Measurements from ENCODE around the gene POLRMT.
A peak's percentile ranks its signal among the peaks of the same experiment; 100 is the strongest.

The POLRMT gene

GRCh38 chr19:633068-633785 lies at the start of gene POLRMT:
POLRMT (minus strand) TSS chr19:633537; CDS start chr19:633512, 25 bp downstream.
- peak within 1 kb of the TSS; percentile 95 to 99 for H3K4me3 Mint-ChIP-seq
- ATAC-seq (replicated peaks) (peak; percentile 92 to 96), DNase-seq (peak; percentile 94)
- no peaks in the 10 kb centered on the region for H3K9me3 Mint-ChIP-seq
- H3K36me3 Mint-ChIP-seq, result peaks cover 22 to 26% of the 10 kb centered on the region in 2 donors
- no peaks in the 10 kb centered on the region for H3K27me3 Mint-ChIP-seq
- H3K4me1 Mint-ChIP-seq, result peaks cover 36 to 43% of the 10 kb centered on the region in 2 donors
- peak within 1 kb of the TSS; percentile 98 for H3K27ac Mint-ChIP-seq

GRCh38 chr19:682678-683320 lies 49.5 kb upstream of the POLRMT start:
- ATAC-seq (replicated peaks) (no peak), DNase-seq (no peak)
- Mint-ChIP-seq H3K36me3 (peaks cover 0 to 1% of the 10 kb centered on the region in 2 donors), H3K27ac (no peak overlapping the region), H3K27me3 (no peaks in the 10 kb centered on the region), H3K9me3 (no peaks in the 10 kb centered on the region), H3K4me1 (peaks cover 7 to 10% of the 10 kb centered on the region in 2 donors), H3K4me3 (no peak overlapping the region)

GRCh38 chr19:681029-682019 lies 48.0 kb upstream of the POLRMT start:
- Mint-ChIP-seq H3K9me3 (no peaks in the 10 kb centered on the region), H3K27ac (peak overlapping the region; percentile 97), H3K36me3 (peaks cover 0 to 1% of the 10 kb centered on the region in 2 donors), H3K4me3 (peak overlapping the region; percentile 89 to 90), H3K27me3 (no peaks in the 10 kb centered on the region), H3K4me1 (peaks cover 7 to 10% of the 10 kb centered on the region in 2 donors)
- DNase-seq (peak; percentile 40), ATAC-seq (replicated peaks) (peak in 1 of 2 donors; percentile 60)

DNA sequence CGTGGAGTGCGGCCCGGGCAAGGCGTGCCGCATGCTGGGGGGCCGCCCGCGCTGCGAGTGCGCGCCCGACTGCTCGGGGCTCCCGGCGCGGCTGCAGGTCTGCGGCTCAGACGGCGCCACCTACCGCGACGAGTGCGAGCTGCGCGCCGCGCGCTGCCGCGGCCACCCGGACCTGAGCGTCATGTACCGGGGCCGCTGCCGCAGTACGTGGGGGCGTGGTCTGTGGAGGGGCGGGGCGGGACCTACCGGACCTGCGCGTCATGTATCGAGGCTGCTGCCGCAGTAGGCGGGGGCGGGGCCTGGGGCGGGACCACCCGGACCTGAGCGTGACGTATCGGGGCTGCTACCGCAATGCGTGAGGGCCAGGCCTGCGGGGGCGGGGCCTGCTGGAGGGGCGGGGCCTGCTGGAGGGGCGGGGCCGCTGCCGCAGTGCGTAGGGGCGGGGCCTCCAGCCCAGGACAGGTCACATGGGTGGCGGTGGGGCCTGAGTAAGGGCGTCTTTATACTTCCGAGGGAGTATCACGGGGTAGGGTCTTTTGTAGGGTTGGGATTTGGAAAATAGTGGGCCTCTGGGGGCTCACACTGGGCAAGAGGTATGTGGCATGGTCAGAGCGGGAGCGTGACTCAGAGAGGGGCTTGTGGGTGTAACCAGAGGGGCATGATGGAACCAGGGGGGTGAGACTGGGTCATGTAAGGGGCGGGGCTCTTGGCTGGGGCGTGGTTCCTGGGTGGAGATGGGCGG lies 47.1 kb upstream of the POLRMT start:
- Mint-ChIP-seq H3K27me3 (peaks cover under 1 to 5% of the 10 kb centered on the region in 2 donors), H3K9me3 (no peaks in the 10 kb centered on the region), H3K4me1 (peaks cover 7 to 14% of the 10 kb centered on the region in 2 donors), H3K4me3 (peak overlapping the region; percentile 89 to 90), H3K36me3 (peaks cover 0 to 1% of the 10 kb centered on the region in 2 donors), H3K27ac (peak overlapping the region; percentile 97)
- peak; percentile 84 to 85 for ATAC-seq (replicated peaks)
- DNase-seq, result peak; percentile 95

DNA sequence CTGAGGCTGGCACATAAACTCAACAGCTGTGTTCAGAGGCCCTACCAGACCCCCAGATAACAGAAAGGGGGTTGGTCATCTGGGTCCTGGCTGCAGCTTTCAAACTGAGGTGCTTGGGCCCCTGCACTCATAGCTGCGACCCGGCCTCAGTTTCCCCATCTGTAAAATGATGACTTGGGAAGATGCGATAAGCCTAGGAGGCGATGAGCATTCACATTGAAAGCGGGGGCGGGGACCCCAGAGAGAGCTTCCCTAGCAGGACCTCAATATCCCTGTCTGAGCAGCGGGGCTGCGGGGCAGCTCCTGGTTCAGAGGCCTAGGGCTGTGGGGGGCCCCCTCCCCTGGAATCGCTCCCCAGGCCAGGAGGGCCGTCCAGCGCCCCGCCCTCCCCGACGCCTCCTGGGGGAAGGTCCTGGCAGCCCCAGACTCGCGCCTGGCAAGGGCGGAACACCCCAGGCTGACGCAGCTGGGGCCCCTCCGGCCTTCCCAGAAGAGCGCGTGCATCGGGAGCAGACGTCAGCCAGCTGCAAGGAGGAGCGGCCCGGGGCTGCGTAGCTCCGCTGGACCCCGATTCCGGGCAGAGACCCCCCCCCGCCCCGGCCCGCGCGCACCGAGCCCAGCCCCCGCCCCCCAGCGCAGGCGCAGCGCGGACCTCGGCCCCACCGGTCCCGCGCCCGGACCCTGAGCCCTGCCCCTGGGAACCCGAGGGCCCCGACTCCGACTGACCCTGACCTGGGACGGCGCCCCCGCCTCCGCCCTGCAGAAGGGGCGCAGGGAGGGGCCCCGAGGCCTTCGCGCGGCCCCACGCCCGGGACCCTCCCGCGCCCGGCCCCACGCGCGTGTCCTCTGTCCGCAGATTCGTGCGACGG lies 46.3 kb upstream of the POLRMT start:
- peak overlapping the region; percentile 78 to 79 for H3K4me3 Mint-ChIP-seq
- H3K27ac Mint-ChIP-seq, result peak overlapping the region; percentile 67
- ATAC-seq (replicated peaks) (peak; percentile 4 to 10), DNase-seq (no peak)
- H3K9me3 Mint-ChIP-seq, result no peaks in the 10 kb centered on the region
- peaks cover 11 to 18% of the 10 kb centered on the region in 2 donors for H3K4me1 Mint-ChIP-seq
- peaks cover 0 to 1% of the 10 kb centered on the region in 2 donors for H3K36me3 Mint-ChIP-seq
- peaks cover 6 to 12% of the 10 kb centered on the region in 2 donors for H3K27me3 Mint-ChIP-seq

DNA sequence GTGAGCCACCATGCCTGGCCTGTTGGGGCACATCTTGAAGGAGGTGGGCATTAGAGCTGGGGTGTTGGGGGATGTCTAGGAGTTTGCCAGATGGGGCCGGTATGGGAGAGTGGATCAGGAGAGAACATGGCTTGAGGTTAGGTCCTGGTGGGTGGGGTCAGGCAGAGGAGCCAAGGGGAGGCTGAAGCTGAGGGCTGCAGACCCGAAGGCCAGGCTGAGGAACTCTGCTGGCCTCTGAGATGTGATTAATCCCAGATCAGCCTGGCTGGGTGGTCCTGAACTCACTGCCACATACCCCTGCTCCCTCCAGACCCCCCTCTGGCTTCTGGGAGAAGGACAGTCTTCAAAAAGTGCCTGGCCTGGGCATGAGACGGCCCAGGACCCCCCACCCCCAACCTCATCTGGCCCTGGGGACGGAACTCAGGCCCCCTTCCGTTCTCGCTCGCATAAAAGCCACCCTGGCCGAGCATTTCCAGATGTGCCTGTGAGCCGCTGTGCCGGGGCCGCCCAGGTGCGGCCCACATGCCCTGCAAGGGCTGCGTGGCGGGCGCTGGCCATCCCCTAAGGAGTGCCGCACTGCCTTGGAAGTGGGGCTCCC lies 45.6 kb upstream of the POLRMT start:
- ATAC-seq (replicated peaks), result no peak

GRCh38 chr19:677601-678436 lies 44.5 kb upstream of the POLRMT start:
- no peak overlapping the region for H3K4me3 Mint-ChIP-seq

More for the DNA sequence above, 45.6 kb upstream of the POLRMT start:
- H3K4me3 Mint-ChIP-seq, result peak overlapping the region; percentile 78 to 79
- H3K4me1 Mint-ChIP-seq, result peaks cover 11 to 18% of the 10 kb centered on the region in 2 donors
- H3K27me3 Mint-ChIP-seq, result peaks cover 8 to 16% of the 10 kb centered on the region in 2 donors
- no peak for DNase-seq
- peaks cover under 1 to 1% of the 10 kb centered on the region in 2 donors for H3K36me3 Mint-ChIP-seq
- H3K9me3 Mint-ChIP-seq, result no peaks in the 10 kb centered on the region
- H3K27ac Mint-ChIP-seq, result peak overlapping the region; percentile 71

GRCh38 chr19:677201-677600 lies 43.9 kb upstream of the POLRMT start:
- peaks cover 15 to 18% of the 10 kb centered on the region in 2 donors for H3K4me1 Mint-ChIP-seq
- H3K9me3 Mint-ChIP-seq, result no peaks in the 10 kb centered on the region
- DNase-seq, result no peak
- no peak overlapping the region for H3K4me3 Mint-ChIP-seq
- ATAC-seq (replicated peaks), result no peak
- peaks cover 13 to 22% of the 10 kb centered on the region in 2 donors for H3K27me3 Mint-ChIP-seq
- no peak overlapping the region for H3K27ac Mint-ChIP-seq
- peaks cover 1 to 3% of the 10 kb centered on the region in 2 donors for H3K36me3 Mint-ChIP-seq

More at GRCh38 chr19:677601-678436, 44.5 kb upstream of the POLRMT start:
- Mint-ChIP-seq H3K9me3 (no peaks in the 10 kb centered on the region), H3K36me3 (peaks cover 1 to 3% of the 10 kb centered on the region in 2 donors), H3K27ac (no peak overlapping the region), H3K4me1 (peaks cover 15 to 18% of the 10 kb centered on the region in 2 donors), H3K27me3 (peaks cover 13 to 22% of the 10 kb centered on the region in 2 donors)
- no peak for DNase-seq
- ATAC-seq (replicated peaks), result no peak

DNA sequence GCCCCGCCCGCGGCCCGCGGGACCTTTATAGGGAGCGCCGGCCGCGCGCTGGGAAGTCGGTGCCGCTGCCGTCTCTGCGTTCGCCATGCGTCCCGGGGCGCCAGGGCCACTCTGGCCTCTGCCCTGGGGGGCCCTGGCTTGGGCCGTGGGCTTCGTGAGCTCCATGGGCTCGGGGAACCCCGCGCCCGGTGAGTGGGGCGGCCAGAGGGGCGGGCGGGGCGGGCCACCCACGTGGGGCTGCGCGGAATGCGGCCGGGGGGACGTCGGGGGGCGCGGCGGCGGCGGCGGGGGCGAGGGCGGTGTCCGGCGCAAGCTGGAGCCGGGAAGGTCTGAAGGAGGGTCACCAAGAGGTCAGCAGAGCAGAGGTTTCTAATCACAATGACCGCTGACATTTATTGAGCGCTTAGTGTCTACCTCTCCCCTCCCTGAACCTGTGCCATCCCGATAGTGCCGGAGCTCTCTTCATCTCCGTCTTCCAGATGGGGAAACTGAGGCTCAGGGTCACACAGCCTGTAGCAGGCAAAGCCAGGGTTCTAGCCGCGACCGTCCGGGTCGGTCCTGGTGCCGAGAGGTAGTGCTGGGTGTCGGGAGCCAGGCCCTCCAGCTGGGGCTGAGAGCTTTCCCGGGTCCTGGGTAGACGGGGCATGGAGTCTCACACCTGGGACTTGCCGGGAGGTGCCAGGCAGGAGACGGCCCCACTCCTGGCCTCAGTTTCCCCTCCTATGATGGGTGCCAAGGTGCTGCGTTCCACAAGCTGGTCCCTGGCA lies 43.2 kb upstream of the POLRMT start, which contains the start of gene FSTL3:
Gene FSTL3 (plus strand): TSS at position 54 of the 767 bp plus-strand sequence. CDS start 32 bp downstream, at position 86.
- H3K4me1 Mint-ChIP-seq, result peaks cover 15 to 18% of the 10 kb centered on the region in 2 donors
- no peaks in the 10 kb centered on the region for H3K9me3 Mint-ChIP-seq
- DNase-seq (no peak), ATAC-seq (replicated peaks) (no peak)
- H3K27me3 Mint-ChIP-seq, result peaks cover 13 to 22% of the 10 kb centered on the region in 2 donors
- H3K27ac Mint-ChIP-seq, result peak within 1 kb of the TSS; percentile 21
- peak within 1 kb of the TSS in 1 of 2 donors; percentile 30 for H3K4me3 Mint-ChIP-seq
- peaks cover 1 to 3% of the 10 kb centered on the region in 2 donors for H3K36me3 Mint-ChIP-seq

GRCh38 chr19:676007-676338 lies 42.6 kb upstream of the POLRMT start:
- no peak overlapping the region for H3K27ac Mint-ChIP-seq
- peaks cover 15 to 18% of the 10 kb centered on the region in 2 donors for H3K4me1 Mint-ChIP-seq
- peaks cover 1 to 3% of the 10 kb centered on the region in 2 donors for H3K36me3 Mint-ChIP-seq
- H3K4me3 Mint-ChIP-seq, result no peak overlapping the region
- DNase-seq (no peak), ATAC-seq (replicated peaks) (no peak)
- peaks cover 13 to 22% of the 10 kb centered on the region in 2 donors for H3K27me3 Mint-ChIP-seq
- H3K9me3 Mint-ChIP-seq, result no peaks in the 10 kb centered on the region
